Uterus (tissue), 2 donors: ENCODE data around the gene RALA.

Source experiments
- CTCF ChIP-seq, 4 experiments: fragments of 200-600 bp in 2 of 4; fragments of 450-650 bp in 2 of 4; sonication (generic) in 2 of 4; IDR thresholded peaks; one replicate each; pipeline ENCODE4 v1.5.1; 2016 to 2019; ENCODE audit warnings: antibody characterized with exemption in 4 of 4, mild to moderate bottlenecking in 2 of 4, moderate library complexity in 1 of 4
- POLR2A ChIP-seq, 2 donors: fragments of 450-650 bp; IDR thresholded peaks; one replicate each; pipeline ENCODE4 v1.6.1; 2016; ENCODE audit warnings: antibody characterized with exemption in 2 of 2, mild to moderate bottlenecking in 1 of 2, moderate library complexity in 1 of 2

- TF ChIP-seq CTCF (IDR thresholded peaks at IDR 0.05) = no peak
- TF ChIP-seq POLR2A (IDR thresholded peaks at IDR 0.05) = no peak
These were observed 1.5 kb upstream of the RALA start for GRCh38 chr7:39621784-39622411.
